ENCODE results near the gene TRAPPC14. TPM values are rescaled to one million over a fixed set of nuclear protein-coding genes. Genes with fewer than 3 reads are reported as not detected.

TRAPPC14 gene
- total RNA-seq, 1 experiment from 2014 or later: 19.2 TPM

DNA sequence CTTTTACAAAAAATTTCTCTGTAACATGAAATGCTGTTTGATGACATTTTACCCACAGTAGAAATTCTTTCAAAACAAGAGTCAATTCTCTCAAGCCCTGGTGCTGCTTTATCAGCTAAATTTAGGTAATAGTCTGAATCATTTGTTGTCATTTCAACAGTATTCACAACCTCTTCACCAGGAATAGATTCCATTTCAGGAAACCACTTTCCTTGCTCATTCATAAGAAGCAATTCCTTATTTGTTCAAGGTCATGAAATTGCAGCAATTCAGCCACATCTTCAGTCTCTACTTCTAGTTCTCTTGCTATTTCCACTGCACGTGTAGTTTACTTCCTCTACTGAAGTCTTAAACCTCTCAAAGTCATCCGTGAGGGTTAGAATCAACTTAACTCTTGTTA lies 33.3 kb upstream of the TRAPPC14 start:
- intact Hi-C loops (cut with micrococcal nuclease): no loop called here
- H3K79me2 ChIP-seq (ENCODE audit: low read length): no peaks in the 10 kb centered on the region
- H2AFZ ChIP-seq (ENCODE audit: low read length): no peak overlapping the region
- no peaks in the 10 kb centered on the region for H3F3A ChIP-seq (ENCODE audit: low read length, unreplicated experiment)
- no peaks in the 10 kb centered on the region for H3K36me3 ChIP-seq (ENCODE audit: low read depth, low read length)
- no peaks in the 10 kb centered on the region for H3K9me2 ChIP-seq (replicated peaks; ENCODE audit: low read length)
- ChIA-PET POLR2A (ENCODE audit: unreplicated experiment) (no interaction called here), CTCF (no interaction called here)
- H3K9me3 ChIP-seq (ENCODE audit: low read length): no peaks in the 10 kb centered on the region
- H4K20me1 ChIP-seq (ENCODE audit: low read length): no peaks in the 10 kb centered on the region
- TF ChIP-seq EZH2 (IDR thresholded peaks at IDR 0.05; ENCODE audit: low read length, unreplicated experiment): no peak
- TF ChIP-seq, protein P1, sequence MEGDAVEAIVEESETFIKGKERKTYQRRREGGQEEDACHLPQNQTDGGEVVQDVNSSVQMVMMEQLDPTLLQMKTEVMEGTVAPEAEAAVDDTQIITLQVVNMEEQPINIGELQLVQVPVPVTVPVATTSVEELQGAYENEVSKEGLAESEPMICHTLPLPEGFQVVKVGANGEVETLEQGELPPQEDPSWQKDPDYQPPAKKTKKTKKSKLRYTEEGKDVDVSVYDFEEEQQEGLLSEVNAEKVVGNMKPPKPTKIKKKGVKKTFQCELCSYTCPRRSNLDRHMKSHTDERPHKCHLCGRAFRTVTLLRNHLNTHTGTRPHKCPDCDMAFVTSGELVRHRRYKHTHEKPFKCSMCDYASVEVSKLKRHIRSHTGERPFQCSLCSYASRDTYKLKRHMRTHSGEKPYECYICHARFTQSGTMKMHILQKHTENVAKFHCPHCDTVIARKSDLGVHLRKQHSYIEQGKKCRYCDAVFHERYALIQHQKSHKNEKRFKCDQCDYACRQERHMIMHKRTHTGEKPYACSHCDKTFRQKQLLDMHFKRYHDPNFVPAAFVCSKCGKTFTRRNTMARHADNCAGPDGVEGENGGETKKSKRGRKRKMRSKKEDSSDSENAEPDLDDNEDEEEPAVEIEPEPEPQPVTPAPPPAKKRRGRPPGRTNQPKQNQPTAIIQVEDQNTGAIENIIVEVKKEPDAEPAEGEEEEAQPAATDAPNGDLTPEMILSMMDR (conservative IDR thresholded peaks at IDR 0.05; ENCODE audit: low read depth, low read length): no peak
- no peak for TF ChIP-seq EZH2phosphoT487 (IDR thresholded peaks at IDR 0.05; ENCODE audit: borderline replicate concordance, low read length)
- H3K4me1 ChIP-seq (ENCODE audit: insufficient read depth, low read length): no peaks in the 10 kb centered on the region; the same call in 1 of the 2 replicates
- no peak overlapping the region for H3K4me2 ChIP-seq (ENCODE audit: low read length)
- ATAC-seq (peak; percentile 29; the same call in 1 of the 2 replicates), DNase-seq (peak; percentile 13)
- H3K27me3 ChIP-seq (ENCODE audit: low read length): no peaks in the 10 kb centered on the region
- no peak overlapping the region for H3K9ac ChIP-seq (ENCODE audit: low read length)
- H3K4me3 ChIP-seq (ENCODE audit: low read length): no peak overlapping the region
- no TSS peak for BruUV-seq (replicated peaks)
- H3K27ac ChIP-seq (ENCODE audit: low read length): no peak overlapping the region

- intact Hi-C loops (cut with micrococcal nuclease): no loop called here
- Histone ChIP-seq H4K20me1 (ENCODE audit: low read length) (no peaks in the 10 kb centered on the region), H3K4me2 (ENCODE audit: low read length) (no peak overlapping the region), H3K9ac (ENCODE audit: low read length) (no peak overlapping the region), H2AFZ (ENCODE audit: low read length) (no peak overlapping the region), H3K27ac (ENCODE audit: low read length) (no peak overlapping the region), H3K79me2 (ENCODE audit: low read length) (no peaks in the 10 kb centered on the region), H3K27me3 (ENCODE audit: low read length) (no peaks in the 10 kb centered on the region), H3F3A (ENCODE audit: low read length, unreplicated experiment) (no peaks in the 10 kb centered on the region), H3K4me1 (ENCODE audit: insufficient read depth, low read length) (no peaks in the 10 kb centered on the region; the same call in 1 of the 2 replicates), H3K9me3 (ENCODE audit: low read length) (no peaks in the 10 kb centered on the region), H3K9me2 (replicated peaks; ENCODE audit: low read length) (no peaks in the 10 kb centered on the region), H3K4me3 (ENCODE audit: low read length) (no peak overlapping the region), H3K36me3 (ENCODE audit: low read depth, low read length) (no peaks in the 10 kb centered on the region)
- peak; percentile 55 for DNase-seq
- CTCF ChIA-PET: interaction anchor here (0.8 kb wide), 1 partner anchor 22 kb away, joined by 4 read pairs; the partner anchor contains the start of gene GAL3ST4
- POLR2A ChIA-PET (ENCODE audit: unreplicated experiment): interaction anchor here (0.7 kb wide), 1 partner anchor 55 kb away, joined by 3 read pairs; no protein-coding TSS in a partner anchor
- ATAC-seq: peak; percentile 81
- TF ChIP-seq, protein P1 (conservative IDR thresholded peaks at IDR 0.05; ENCODE audit: low read depth, low read length): peak; percentile 66
- TF ChIP-seq EZH2 (IDR thresholded peaks at IDR 0.05; ENCODE audit: low read length, unreplicated experiment) (no peak), EZH2phosphoT487 (IDR thresholded peaks at IDR 0.05; ENCODE audit: borderline replicate concordance, low read length) (no peak)
- BruUV-seq (replicated peaks): no TSS peak
Measured at GRCh38 chr7:100190048-100190711, 31.7 kb upstream of the TRAPPC14 start.

DNA sequence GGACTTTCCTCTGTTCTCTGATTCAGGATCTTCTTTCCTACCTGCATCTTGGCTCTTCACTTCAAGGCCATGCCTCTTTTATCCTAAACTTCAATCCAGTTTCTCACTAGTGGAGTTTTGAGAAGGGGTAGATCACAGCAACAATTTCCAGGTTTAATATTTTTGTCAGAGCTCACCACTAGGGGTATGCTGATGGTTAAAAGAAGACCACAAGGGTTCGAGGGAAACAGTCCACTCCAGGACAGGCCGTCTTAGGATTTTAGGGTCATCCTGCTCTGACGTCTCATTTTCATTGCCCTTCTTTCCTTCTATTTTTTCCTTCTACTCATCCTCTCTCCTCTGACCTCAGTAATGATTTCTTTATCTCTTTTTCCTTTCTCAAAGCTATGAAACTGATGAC lies 30.5 kb upstream of the TRAPPC14 start:
- Histone ChIP-seq H3K9ac (ENCODE audit: low read length) (no peak overlapping the region), H3K36me3 (ENCODE audit: low read depth, low read length) (no peaks in the 10 kb centered on the region), H3K9me3 (ENCODE audit: low read length) (no peaks in the 10 kb centered on the region), H2AFZ (ENCODE audit: low read length) (no peak overlapping the region), H3K27ac (ENCODE audit: low read length) (no peak overlapping the region), H3K4me3 (ENCODE audit: low read length) (no peak overlapping the region), H3K4me2 (ENCODE audit: low read length) (no peak overlapping the region), H4K20me1 (ENCODE audit: low read length) (no peaks in the 10 kb centered on the region), H3K27me3 (ENCODE audit: low read length) (no peaks in the 10 kb centered on the region), H3K9me2 (replicated peaks; ENCODE audit: low read length) (no peaks in the 10 kb centered on the region), H3K4me1 (ENCODE audit: insufficient read depth, low read length) (no peaks in the 10 kb centered on the region; the same call in 1 of the 2 replicates), H3K79me2 (ENCODE audit: low read length) (no peaks in the 10 kb centered on the region), H3F3A (ENCODE audit: low read length, unreplicated experiment) (no peaks in the 10 kb centered on the region)
- ATAC-seq (0 out of 2 replicates have a peak, but pooled peaks have one; percentile 33), DNase-seq (no peak)
- no TSS peak for BruUV-seq (replicated peaks)
- ChIA-PET CTCF (interaction anchor here (1.0 kb wide), 1 partner anchor 21 kb away, joined by 3 read pairs; the partner anchor contains the start of gene GAL3ST4), POLR2A (ENCODE audit: unreplicated experiment) (interaction anchor here (0.7 kb wide), 1 partner anchor 34 kb away, joined by 5 read pairs; no protein-coding TSS in a partner anchor)
- intact Hi-C loops (cut with micrococcal nuclease): no loop called here
- TF ChIP-seq EZH2 (IDR thresholded peaks at IDR 0.05; ENCODE audit: low read length, unreplicated experiment): no peak
- TF ChIP-seq EZH2phosphoT487 (IDR thresholded peaks at IDR 0.05; ENCODE audit: borderline replicate concordance, low read length): no peak
- TF ChIP-seq, protein P1 (conservative IDR thresholded peaks at IDR 0.05; ENCODE audit: low read depth, low read length): 0 out of 2 replicates have a peak, but pooled peaks have one; percentile 15
